Activated CD4-positive, CD25-positive, alpha-beta regulatory T cell (primary cell): ENCODE data around the gene SLC22A4.

Experiments
- DNase-seq, 4 experiments: peaks; one replicate each; lab custom pipeline; 2025; lab: John Stamatoyannopoulos, UW

SLC22A4 gene

DNA sequence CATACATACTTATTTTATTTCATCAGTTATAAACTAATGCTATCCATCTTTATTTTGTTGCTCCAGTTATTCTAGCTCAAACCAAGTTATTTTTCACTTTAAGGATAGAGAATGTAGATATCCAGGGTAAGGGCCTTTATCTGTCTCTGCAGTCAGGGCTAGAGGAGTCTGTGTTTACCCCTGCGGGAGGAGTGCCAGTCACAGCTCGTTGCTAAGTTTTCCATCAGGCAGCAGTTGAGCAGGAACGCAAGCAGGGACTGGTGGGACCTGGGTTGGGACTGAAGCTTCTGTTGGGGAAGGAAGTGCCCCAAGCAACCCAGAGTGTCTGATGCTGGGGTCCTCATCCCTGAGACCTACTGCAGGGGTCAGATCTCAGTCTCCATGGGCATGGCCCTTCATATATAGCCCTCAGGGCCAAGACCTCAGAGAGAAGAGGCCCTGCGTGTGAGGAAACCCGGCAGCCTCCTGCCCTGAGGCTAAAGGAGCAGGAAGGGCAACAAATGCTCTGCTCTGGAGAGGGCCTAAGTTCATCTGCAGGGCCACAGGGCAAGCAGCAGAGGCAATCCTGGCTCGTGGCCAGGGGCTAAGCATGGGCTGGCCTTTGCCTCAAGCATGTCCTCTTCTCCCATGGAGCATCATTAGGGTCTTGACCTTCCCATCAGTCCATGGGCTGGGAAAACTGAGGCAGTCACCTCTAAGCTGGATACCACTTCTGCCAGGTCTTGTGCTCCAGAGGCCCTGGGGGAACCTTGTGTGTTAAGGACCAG lies 6.6 kb downstream of the SLC22A4 start:
- no peak for DNase-seq

DNA sequence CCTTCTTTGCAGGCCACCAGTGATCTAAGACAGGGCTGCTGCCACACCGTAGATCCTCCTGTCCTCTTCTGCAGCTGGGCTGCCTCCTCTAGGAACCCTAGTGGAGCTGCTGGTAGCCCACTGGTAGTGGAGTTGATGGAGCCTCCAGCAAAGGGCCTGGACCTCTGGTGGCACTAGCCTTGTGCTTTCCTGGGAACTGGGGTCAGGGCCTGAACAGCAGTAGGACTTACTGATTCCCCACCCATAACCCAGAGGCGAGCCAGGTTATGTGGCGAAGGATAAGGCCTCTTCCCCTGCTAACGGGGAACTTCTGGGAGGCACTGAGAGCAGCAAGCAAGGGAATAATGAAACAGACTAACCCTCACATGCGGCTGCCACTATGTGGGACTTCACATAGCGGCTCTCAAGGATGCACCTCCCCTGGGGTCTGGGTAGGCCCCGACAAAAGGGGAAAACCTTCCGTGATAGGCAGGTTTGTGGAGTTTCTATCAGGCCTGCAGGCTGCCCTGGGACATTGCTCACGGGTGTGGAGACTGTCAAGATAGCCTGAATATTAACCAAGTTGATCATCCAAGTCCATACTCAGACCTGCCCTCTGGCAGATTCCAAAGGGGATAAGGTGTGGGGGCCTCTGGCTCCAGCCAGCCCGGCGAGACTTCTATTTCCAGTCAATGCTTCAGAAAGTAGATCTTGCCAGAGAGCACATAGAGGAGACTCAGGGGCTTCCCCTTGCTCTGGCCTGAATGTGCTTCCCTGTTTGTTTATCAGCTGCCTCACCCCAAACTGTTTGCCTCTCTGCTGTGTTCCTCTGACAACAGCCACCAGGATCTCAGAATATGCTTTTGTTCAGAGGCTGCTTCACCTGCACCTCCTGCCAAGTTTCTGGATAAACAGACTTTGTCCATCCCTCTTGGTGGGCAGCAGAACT lies 7.4 kb downstream of the SLC22A4 start:
- no peak for DNase-seq

DNA sequence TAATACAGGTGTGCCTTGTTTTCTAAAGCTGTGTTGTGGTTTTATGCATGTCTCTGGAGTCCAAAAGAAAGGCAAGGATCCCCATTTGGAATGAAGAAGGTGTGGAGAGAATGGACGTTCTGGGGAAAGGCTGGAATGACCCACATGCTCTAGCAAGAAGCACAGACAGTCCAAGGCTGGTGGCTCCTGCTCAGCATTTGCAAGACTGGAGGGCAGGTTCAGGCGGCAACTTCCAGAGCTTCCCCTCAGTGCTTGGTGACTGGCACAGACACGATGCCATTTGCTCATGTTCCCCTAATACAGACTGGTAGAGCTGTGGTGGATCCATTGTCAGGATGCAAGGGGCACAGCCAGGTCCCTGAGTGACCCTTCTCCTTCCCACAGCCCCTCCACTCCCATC lies 8.2 kb downstream of the SLC22A4 start:
- DNase-seq: no peak

DNA sequence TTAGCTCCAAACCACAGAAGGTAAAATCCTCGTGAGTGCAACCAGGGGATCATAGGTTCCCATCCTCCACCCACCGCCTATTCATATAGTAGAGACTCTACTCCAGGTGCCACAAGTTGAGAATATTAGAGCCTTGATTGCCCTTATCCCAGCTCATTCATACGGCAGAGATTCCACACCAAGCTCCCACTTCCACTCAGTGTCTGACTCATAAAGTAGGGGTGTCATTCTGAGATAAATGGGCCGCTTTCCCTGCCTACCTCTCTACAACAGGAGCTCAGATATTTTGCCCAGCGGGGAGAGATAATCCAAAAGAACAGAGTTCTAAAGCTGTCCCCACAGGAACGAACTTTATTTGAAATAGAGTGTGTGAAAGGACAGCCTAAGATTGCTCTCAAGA lies 9.4 kb downstream of the SLC22A4 start:
- DNase-seq: no peak

DNA sequence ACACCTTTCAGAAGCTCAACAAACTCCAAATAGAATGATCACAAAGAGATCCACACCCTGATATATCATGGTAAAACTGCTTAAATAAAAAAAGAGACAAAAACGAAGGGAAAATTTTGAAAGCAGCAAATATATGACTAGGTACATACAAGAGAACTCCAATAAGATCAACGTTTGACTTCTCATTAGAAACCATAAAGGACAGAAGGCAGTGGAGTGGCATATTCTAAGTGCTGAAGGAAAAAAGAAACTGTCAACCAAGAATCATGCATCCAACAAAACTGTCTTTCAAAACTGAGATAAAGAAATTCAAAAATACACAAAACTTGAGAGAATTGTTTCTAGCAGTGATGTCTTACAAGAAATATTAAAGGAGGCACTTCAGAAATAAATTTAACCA lies 11.2 kb downstream of the SLC22A4 start:
- no peak for DNase-seq

DNA sequence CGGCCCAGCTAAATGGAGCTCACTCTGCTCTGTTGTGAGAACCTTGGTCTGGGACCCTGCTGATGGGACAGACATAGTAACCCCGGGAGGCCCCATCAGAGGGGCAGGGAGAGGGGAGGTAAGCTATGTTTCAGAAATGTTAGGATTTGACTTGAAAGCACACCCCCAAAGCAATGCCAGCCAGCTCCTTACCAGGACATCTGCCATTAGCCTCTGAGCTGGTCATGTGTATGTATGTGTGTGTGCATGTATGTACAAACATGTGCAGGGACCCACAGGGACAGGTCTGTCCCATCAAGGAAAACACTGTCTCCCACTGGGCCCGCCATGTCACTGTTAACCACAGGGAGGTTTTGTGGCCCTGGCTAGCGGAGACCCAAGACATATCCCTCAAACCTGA lies 14.5 kb downstream of the SLC22A4 start:
- DNase-seq: no peak

DNA sequence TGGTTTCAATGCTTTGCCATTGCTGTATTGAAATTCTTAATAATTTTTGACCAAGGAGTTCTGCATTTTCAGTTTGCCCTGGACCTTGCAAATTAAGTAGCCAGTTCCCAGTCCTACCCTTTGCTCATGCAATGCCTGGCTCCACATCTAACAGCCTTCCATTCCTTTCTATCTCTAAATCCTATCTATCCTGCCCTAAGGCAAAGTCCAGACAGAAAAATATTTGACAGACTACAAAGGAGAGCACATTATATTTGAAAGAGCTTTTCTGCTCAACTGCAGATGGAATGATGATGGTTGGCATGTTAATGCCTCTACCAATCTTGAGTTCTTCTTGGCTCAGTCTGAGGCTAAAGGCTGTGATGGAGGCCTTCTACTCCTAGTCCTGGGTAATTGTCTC lies 15.5 kb downstream of the SLC22A4 start:
- no peak for DNase-seq

DNA sequence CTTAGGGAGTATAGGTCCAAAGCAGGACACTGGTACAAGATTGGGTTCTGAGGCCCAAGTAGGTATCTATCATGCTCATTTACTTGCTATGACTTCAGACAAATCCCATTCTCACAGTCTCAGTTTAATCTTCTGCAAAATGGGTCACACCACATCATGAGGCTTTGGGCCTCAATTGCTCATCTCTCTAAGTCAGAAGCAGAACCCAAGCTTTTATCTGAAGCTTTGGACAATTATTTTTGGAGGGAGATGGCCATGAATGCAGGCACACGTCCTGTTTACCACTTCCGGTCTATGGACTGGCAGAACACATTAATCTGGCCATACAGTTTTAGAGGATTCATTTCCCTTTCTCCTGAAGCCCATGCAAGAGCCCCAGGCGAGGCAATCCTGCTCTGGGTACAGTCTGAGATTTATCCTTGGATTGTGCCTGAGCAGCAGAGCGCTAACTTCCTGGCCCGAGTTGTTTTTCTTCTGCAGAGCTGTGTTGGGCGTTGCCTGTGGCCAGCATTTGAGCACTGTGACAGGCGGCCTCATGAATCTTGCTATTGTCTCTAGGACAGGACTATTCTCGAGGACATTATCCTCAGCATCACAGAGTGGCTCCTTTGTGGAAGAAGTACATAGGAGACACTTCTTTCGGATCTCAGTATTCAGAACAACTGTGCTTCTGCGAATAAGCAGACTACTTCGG lies 16.1 kb downstream of the SLC22A4 start:
- DNase-seq: no peak

DNA sequence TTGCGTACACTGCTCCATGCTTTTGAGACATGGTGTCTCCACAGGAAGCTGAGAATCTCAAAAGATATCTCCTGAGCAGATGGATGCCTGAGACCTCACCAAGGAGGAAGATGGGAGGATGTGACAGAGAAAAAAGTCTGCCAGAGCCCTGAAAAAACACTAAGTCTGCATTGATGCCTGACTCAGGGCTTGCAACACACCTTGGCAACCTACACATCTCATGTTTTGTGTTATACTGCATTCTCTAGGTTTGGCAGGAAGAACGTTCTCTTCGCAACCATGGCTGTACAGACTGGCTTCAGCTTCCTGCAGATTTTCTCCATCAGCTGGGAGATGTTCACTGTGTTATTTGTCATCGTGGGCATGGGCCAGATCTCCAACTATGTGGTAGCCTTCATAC lies 19.2 kb downstream of the SLC22A4 start:
- no peak for DNase-seq

DNA sequence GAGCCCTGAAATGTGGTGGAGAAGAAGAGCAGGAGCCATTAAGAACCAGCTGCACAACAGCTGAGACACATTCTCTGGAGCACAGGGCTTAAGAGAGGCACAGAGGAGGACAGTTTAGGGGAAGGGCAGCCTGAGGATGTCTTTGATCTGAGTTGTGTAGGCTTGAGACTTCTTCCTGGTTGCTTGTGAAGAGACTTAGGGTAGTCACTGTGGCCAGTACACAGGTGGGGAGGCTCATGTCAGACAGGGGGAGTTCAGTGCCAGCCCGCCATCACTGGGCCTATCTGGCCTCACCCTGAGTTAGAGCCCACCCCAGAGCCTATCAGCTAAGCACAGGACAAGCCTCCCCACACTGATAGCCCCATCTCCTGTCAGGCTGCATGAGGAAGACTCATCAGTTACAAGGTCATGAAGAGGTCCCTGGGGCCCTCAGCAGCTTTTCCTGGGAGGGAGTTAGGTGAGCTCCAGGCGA lies 19.8 kb downstream of the SLC22A4 start:
- DNase-seq: no peak

DNA sequence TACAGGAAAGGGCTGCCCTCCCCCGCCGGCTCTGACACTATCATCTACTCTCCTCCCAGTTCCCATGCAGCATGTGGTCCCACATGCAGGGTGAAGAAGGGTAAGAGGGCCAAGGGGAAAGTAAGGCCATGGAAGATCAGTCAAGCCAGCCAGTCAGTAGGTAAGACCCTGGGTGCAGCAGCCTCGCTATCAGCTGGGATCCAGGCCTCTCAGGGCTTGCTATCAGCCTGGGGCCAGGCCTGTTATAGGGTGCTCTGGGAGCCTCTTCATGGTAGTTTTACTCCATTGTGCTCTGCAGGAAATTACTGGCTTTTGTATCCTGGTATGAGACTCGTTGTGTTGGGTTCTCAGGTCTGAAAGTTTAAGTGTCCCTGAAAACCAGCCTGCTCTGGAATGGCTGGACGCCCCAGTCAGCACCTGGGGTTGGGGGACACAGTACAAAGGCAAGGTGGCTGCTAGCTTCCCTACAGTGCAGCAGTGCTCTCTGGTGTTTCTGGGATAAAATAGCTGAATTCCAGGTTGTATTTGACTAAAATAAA lies 21.4 kb downstream of the SLC22A4 start:
- DNase-seq: no peak

DNA sequence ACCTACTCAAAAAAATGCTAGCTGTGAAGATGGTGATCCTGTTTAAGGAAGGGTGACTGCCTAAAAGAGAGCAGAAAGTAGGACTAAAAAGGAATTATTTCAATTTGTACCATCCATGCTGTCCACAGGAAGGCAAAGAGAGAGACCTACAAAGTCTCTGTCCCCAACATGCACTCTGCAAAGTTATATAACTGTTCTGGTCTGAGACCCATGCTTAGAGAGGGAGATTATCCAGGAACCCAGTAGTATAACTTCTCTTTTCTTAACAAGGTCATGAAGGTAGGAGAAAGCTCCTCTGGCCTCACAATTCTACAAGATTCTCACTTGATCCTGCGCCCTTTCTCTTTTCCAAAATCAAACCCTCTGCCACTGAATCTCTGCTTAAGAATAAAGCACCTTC lies 25.8 kb downstream of the SLC22A4 start:
- DNase-seq: no peak

DNA sequence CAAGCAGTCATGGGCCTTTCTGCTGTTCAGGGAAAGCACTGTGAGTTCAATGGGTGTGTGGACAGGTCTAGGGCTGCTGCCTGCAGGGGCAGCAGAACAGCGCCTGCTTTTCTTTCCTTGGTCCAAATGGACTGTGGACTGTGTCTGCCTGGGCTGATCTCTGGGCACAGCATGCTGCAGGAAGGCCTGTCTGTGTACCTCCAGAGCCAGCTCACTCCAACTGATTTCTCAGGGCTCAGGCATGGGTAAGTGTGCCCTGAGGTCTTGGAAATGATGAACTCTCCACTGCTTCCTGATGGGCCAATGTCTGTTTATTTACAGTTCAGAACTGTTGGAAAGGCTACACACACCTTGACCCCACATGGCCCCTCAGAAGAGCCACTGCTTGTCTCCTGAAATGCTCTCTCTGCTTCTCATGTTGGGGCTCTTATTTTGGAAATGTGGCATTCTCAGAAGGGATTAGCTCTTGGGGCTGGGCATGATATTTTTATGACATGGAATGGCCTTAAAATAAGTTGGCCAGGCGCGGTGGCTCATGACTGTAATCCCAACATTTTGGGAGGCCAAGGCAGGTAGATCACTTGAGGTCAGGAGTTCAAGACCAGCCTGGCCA lies 27.0 kb downstream of the SLC22A4 start:
- DNase-seq: no peak

DNA sequence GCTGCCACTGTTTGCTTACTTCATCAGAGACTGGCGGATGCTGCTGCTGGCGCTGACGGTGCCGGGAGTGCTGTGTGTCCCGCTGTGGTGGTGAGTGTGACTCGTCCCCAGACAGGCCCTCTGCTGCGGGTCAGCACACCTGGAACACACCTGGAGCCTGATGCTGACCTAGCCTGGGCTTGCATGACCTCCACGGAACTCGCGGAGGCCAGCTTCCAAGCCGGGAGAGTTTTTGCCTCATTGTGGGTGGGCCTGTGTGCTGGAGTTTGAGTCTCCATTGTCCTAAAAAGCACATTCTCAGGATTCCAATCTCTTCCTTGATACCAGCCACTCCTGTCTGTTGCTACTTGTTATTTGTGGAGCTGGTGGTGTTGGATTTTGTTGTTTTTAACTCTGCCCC lies 28.1 kb downstream of the SLC22A4 start:
- no peak for DNase-seq

DNA sequence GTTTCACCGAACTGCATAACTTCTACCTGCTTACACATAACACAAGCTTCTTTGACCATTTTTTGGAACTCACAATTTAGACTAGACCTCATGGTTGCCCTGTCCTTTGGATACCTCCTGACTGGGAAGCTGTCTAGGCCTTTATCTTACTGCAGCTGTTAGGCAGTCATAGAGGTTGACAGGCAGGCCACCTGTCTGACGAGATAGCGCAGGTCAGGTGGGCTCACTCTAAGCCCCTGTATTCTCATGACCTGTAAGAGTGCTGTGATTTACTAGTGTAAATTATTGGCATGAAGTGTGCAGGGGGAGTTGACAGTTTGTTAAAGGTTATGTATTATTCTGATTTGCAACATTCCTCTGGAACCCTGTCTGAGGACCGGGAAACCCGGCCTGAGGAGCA lies 29.0 kb downstream of the SLC22A4 start:
- DNase-seq: no peak

DNA sequence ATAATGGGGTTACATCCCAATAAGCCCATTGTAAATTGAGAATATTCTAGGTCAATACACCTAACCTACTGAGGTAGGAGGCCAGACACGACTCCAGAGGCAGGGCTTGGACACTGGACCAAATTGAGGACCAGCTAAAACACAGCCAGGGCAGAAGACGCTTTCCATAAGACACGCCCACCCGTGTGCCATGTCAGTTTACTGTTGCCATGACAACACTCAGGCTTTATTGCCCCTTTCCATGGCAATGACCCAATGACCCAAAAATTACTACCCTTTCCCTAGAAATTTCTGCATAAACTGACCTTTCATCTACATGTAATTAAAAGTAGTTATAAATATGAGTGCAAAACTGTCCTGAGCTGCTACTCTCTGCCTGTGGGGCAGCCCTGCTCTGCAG lies 31.5 kb downstream of the SLC22A4 start:
- DNase-seq: no peak

DNA sequence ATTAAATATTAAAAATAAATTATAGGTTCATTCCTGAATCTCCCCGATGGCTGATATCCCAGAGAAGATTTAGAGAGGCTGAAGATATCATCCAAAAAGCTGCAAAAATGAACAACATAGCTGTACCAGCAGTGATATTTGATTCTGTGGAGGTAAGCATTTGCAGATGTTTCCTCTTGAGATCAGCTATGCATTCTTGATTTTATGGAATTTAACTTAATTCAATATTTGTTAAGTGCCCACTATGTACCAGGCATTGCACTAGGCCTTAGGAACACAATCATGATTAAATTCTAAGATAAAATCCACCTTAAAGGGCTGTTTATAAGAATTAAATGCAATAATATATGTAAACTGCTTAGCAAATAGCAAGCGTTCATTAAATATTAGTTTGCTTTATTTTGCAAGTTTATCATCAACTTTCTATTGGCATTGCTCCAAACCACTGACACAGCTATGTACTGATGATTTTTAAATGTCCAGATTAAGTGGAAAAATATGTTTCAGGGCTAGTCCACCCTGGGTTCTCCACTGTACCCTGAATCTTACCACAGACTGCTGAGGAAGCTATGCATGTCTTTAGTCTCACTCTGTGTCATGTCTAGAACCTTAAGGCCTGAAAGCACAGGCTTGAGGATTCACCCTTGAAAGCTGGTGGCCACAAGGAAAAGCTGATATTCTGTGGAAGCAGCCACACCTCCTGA lies 33.2 kb downstream of the SLC22A4 start:
- DNase-seq: no peak

DNA sequence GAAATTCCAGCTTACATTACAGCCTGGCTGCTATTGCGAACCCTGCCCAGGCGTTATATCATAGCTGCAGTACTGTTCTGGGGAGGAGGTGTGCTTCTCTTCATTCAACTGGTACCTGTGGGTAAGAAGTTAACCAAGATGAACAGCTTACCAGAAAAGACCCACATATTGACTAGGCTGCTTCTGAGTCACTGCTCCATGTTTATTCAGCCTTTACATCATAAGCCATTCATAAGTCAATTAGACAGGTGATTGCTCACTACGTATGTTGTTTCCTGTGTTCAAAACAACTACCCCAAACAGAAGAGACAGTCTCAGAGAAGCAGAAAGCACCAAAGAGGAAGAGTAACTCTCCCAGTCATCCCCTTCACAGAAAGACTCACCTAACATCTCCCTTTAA lies 40.6 kb downstream of the SLC22A4 start:
- no peak for DNase-seq

DNA sequence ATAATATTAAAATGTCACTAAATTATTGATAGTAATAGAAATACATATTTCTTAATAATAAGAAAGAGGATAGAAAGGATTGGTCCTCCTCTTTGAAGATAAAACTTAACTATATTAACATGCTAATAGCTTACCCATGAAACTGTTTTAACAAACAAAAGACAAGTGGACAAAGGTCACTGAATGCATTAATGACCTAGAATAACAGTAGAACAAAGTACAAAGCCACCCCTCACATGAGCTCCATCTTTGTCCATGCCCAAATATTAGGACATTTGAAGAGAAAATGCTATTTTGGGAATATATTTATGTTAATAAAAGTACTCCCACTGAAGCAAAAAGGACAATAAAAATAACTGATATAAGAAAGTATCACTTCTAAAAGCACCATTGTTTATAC lies 41.2 kb downstream of the SLC22A4 start:
- DNase-seq: no peak

DNA sequence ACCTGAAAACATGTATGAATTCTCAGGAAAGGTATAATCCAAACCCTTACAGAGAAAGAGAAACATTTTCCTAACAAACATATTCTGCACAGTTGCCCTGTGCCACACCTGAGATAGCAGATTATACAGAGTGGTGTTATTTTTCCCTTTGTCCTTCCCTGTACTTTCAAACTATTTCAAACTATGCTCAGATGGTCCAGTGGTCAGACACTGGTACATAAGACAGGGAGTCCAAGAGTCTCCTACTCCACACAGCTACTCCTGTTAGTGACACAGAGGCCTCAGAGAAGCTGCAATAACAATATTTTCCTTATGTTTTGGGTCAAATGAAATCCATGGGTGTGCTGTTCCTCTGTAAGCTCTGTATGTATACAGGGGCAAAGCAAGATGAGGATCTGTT lies 45.3 kb downstream of the SLC22A4 start:
- DNase-seq: no peak
